Right lobe of liver (tissue), 6 donors: Measurements from ENCODE around the gene IGLON5. TPM values are rescaled to one million over a fixed set of nuclear protein-coding genes. Genes with fewer than 3 reads are reported as not detected.
A peak's percentile ranks its signal among the peaks of the same experiment; 100 is the strongest.

Source experiments
- ATAC-seq, 4 donors: fragments of 200-7000 bp; cut with Tn5 transposase; one replicate each; pipeline ENCODE4 v1.9.1; 2020; ENCODE audit warnings: mild to moderate bottlenecking in 4 of 4, moderate library complexity in 4 of 4
- DNase-seq, 3 donors: peaks; one replicate each; pipeline ENCODE4 v3.0.0-alpha.2; 2020
- H3K27ac ChIP-seq, 3 donors: fragments of 200-600 bp; one replicate each; pipeline ENCODE4 v1.8.0; 2022
- H3K27me3 ChIP-seq, 2 donors: fragments of 200-600 bp; one replicate each; pipeline ENCODE4 v1.8.0; 2022
- H3K36me3 ChIP-seq, 4 donors: fragments of 200-600 bp; sonication (generic) in 1 of 4; one replicate each; pipeline versions ENCODE4 v1.5.1 to v1.8.0; 2017 to 2022; ENCODE audit warnings: control low read depth in 1 of 4
- H3K4me1 ChIP-seq, 4 donors: fragments of 200-600 bp; sonication (generic) in 1 of 4; one replicate each; pipeline versions ENCODE4 v1.5.1 to v1.8.0; 2017 to 2022; ENCODE audit warnings: control low read depth in 1 of 4
- H3K4me3 ChIP-seq, 3 donors: fragments of 200-600 bp; one replicate each; pipeline ENCODE4 v1.8.0; 2022
- H3K9me3 ChIP-seq, 4 donors: fragments of 200-600 bp; sonication (generic) in 1 of 4; one replicate each; pipeline versions ENCODE4 v1.5.1 to v1.8.0; 2017 to 2022; ENCODE audit warnings: control low read depth in 1 of 4
- POLR2A ChIP-seq: fragments of 450-650 bp; IDR thresholded peaks from one replicate; pipeline ENCODE4 v1.6.1; 2017; ENCODE audit warnings: antibody characterized with exemption, mild to moderate bottlenecking
- WGBS: methylation state at CpG from one replicate; pipeline ENCODE4 v1.1.6; 2018; ENCODE audit warnings: low coverage, low lambda C conversion rate; ENCODE audit not compliant: insufficient coverage; ENCODE audit errors: missing lambda C conversion rate; 5-methylcytosine and 5-hydroxymethylcytosine counted together
- intact Hi-C, 2 donors: fragments of 100-400 bp; cut with DNase I; formaldehyde crosslinking; loops; one replicate each; pipeline versions ENCODE4 v1.11.2 to v1.14.1; 2022
- total RNA-seq, 6 experiments: library from RNA; depleted of rRNA in 2 of 6; stranded (reverse); fragments of >200 nt in 2 of 6; fragmentation: NEBNext Ultra II Directional in 3 of 6; extraction: Animal tissue kit (Norgen Biotek cat#: 25700) in 3 of 6; gene quantifications; one replicate each; pipeline versions ENCODE4 v1.1.0 to v1.2.4, GENCODE V29; 2016 to 2023
- TF ChIP-seq, protein P1 (sequence below), 4 donors: fragments of 200-600 bp in 3 of 4; fragments of 450-650 bp in 1 of 4; IDR thresholded peaks; one replicate each; pipeline versions ENCODE4 v1.5.1 to v1.8.0; 2016 to 2022; ENCODE audit warnings: antibody characterized with exemption in 4 of 4, mild to moderate bottlenecking in 2 of 4
- donor health status: DM: no; HTN: yes; CAD: no.
- donor health status: DM: no; HTN: no; CAD: no.
- donor health status: DM: no; HTN: no; CAD: no.
- donor health status: DM: no; HTN: yes; CAD: no.
- donor health status: DM: no; HTN: yes; CAD: no.

IGLON5 gene
- total RNA-seq, 6 experiments from 2014 or later = 0.27 to 0.80 (median 0.49) TPM

DNA sequence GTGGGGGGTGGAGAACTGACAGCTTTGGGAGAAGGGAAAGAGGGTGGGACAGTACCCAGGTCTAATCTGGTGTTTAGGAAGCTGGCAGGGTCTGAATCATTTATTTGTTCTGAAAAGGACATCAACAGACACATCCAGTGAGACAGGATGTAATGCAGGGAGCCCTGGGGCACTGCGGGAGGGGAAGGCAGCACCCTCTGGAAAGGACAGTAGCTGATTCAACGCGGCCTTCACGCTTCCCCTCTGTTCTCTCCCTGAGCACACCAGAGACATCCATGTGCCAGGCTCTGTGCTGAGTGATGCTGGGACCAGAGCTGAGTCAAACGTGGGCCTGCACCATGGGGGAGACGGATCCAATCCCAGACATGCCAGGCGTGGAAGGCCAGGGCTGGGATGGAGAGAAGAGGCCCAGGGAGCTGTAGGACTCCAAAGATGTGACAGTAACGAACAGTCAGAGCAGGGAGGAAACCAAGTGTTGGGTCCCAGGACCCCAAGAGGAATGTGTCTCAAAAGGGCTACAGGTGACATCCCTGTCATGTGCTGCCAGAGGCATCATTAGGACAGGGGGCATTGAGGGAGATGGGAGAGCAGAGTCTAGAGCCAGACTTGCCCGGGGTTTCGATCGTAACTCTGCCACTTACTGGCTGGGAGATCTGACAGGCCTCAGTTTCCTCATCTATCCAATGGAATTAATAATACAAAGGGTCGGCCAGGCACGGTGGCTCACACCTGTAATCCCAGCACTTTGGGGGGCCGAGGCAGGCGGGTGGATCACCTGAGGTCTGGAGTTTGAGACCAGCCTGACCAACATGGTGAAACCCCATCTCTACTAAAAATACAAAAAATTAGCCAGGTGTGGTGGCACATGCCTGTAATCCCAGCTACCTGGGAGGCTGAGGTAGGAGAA is 53.0 kb downstream of the IGLON5 start:
- 24% methylated on average over 9 of the region's 15 CpGs for WGBS
- Histone ChIP-seq H3K36me3 (no peaks in the 10 kb centered on the region), H3K27me3 (no peaks in the 10 kb centered on the region), H3K27ac (peak overlapping the region; percentile 94 to 96 (median 95)), H3K4me1 (peaks cover 0 to 44% (median 7%) of the 10 kb centered on the region in 4 donors), H3K4me3 (peak overlapping the region in 2 of 3 donors; percentile 83 to 92), H3K9me3 (no peaks in the 10 kb centered on the region)
- intact Hi-C loops = no loop called here
- DNase-seq = peak in 1 of 3 donors; percentile 63
- TF ChIP-seq, protein P1, sequence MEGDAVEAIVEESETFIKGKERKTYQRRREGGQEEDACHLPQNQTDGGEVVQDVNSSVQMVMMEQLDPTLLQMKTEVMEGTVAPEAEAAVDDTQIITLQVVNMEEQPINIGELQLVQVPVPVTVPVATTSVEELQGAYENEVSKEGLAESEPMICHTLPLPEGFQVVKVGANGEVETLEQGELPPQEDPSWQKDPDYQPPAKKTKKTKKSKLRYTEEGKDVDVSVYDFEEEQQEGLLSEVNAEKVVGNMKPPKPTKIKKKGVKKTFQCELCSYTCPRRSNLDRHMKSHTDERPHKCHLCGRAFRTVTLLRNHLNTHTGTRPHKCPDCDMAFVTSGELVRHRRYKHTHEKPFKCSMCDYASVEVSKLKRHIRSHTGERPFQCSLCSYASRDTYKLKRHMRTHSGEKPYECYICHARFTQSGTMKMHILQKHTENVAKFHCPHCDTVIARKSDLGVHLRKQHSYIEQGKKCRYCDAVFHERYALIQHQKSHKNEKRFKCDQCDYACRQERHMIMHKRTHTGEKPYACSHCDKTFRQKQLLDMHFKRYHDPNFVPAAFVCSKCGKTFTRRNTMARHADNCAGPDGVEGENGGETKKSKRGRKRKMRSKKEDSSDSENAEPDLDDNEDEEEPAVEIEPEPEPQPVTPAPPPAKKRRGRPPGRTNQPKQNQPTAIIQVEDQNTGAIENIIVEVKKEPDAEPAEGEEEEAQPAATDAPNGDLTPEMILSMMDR (IDR thresholded peaks at IDR 0.05) = no peak
- peak; percentile 54 for TF ChIP-seq POLR2A
- ATAC-seq = peak in 1 of 4 donors; percentile 1

DNA sequence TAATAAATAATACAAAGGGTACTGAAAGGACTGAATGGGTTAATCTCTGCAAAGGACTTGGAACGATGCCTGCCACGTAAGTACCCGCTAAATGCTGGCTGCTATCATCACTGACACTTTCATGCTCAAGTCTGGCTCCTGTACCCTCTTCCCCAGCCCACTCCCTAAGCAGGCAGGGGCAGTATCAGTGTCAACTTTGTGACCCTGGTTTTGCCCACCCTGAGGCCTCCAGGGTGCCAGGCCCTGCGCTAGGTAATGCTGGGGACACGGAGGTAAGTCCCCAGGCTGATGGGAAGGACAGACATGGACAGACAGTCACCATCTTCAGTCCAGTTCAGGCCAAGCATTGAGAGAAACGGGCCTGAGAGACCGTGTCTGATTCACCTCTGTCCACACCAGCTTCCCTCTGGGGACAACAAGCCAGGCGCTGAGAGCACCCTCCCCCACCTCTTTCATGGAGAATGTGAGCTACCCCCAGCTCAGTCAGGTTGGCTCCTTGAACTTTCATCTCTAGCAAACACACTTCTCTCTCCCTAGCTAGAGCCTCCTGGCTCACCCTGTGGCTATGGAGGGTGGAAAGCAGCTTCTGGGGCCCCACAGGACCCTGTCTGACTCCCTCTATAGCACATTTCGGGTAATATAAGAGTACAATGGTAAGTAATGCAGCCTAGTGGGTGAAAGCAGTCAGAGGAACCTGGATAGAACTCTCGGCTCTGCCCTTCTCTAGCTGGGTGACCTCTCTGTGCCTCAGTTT is 53.9 kb downstream of the IGLON5 start:
- H3K36me3 ChIP-seq = no peaks in the 10 kb centered on the region
- TF ChIP-seq, protein P1 (IDR thresholded peaks at IDR 0.05) = no peak
- peak; percentile 50 for TF ChIP-seq POLR2A
- H3K27ac ChIP-seq = peak overlapping the region; percentile 94 to 96 (median 95)
- WGBS = 19% methylated on average over 4 of the region's 10 CpGs
- ATAC-seq (peak; percentile 4 to 26 (median 13)), DNase-seq (peak; percentile 57 to 78 (median 73))
- intact Hi-C loops = no loop called here
- no peaks in the 10 kb centered on the region for H3K9me3 ChIP-seq
- no peaks in the 10 kb centered on the region for H3K27me3 ChIP-seq
- H3K4me3 ChIP-seq = peak overlapping the region; percentile 83 to 92 (median 92)
- H3K4me1 ChIP-seq = peaks cover 0 to 44% (median 7%) of the 10 kb centered on the region in 4 donors

DNA sequence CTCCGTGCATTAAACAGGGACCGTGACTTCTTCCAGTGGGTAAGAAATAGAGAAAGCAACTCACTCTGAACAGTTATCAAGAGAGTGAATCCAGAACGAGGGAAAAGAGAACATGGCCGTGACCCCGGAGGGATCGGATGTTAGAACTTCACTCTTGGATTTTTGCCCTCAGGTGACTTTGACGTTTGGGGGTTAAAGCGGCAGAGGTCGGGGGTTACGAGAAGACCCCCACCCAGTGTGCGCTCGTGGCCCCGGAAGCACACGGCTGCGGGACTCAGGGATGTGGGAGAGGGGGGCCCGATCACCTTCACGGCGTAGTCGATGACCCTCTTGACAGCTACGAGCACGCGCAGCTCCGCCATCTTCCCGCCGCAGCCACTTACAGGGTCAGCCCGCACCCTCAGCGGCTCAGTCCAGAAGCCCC is 54.5 kb downstream of the IGLON5 start, which contains the start of gene ETFB:
Gene ETFB (minus strand): TSS at position 424 of the 424 bp plus-strand sequence. CDS start 62 bp downstream, at position 362.
- 0% methylated on average over 20 of the region's 27 CpGs for WGBS
- peaks cover 0 to 42% (median 7%) of the 10 kb centered on the region in 4 donors for H3K4me1 ChIP-seq

More for the DNA sequence above, 54.5 kb downstream of the IGLON5 start, which contains the start of gene ETFB:
- Histone ChIP-seq H3K4me3 (peak within 1 kb of the TSS; percentile 83 to 92 (median 92)), H3K27me3 (no peaks in the 10 kb centered on the region), H3K27ac (peak within 1 kb of the TSS; percentile 94 to 96 (median 95)), H3K36me3 (no peaks in the 10 kb centered on the region), H3K9me3 (no peaks in the 10 kb centered on the region)
- intact Hi-C loops = no loop called here
- no peak for ATAC-seq
- TF ChIP-seq POLR2A = peak; percentile 63
- TF ChIP-seq, protein P1 (IDR thresholded peaks at IDR 0.05) = no peak
- no peak for DNase-seq
